Lower lobe of right lung (tissue), 2 donors: ENCODE results near the gene MDM1. TPM values are rescaled to one million over a fixed set of nuclear protein-coding genes. Genes with fewer than 3 reads are reported as not detected.
A peak's percentile ranks its signal among the peaks of the same experiment; 100 is the strongest.

Experiments used
- ATAC-seq, 2 donors: fragments of 200-7000 bp; cut with Tn5 transposase; one replicate each; pipeline ENCODE4 v1.9.1; 2020 to 2022; ENCODE audit warnings: mild to moderate bottlenecking in 2 of 2, moderate library complexity in 2 of 2
- DNase-seq: peaks from one replicate; pipeline ENCODE4 v3.0.0-alpha.2; 2020
- H3K27ac ChIP-seq: fragments of 200-600 bp; one replicate; pipeline ENCODE4 v1.8.0; 2022
- H3K27me3 ChIP-seq: fragments of 200-600 bp; one replicate; pipeline ENCODE4 v1.8.0; 2022; ENCODE audit warnings: low read depth
- H3K36me3 ChIP-seq: fragments of 200-600 bp; one replicate; pipeline ENCODE4 v1.8.0; 2022; ENCODE audit warnings: mild to moderate bottlenecking
- H3K4me1 ChIP-seq: fragments of 200-600 bp; one replicate; pipeline ENCODE4 v1.8.0; 2022
- H3K4me3 ChIP-seq: fragments of 200-600 bp; one replicate; pipeline ENCODE4 v1.8.0; 2022; ENCODE audit warnings: mild to moderate bottlenecking
- H3K9me3 ChIP-seq: fragments of 200-600 bp; one replicate; pipeline ENCODE4 v1.8.0; 2022
- CTCF ChIP-seq: fragments of 200-600 bp; IDR thresholded peaks from one replicate; pipeline ENCODE4 v1.8.0; 2022; ENCODE audit warnings: antibody characterized with exemption, mild to moderate bottlenecking
- intact Hi-C: fragments of 100-400 bp; cut with DNase I; formaldehyde crosslinking; loops from one replicate; pipeline ENCODE4 v1.11.0; 2022
- total RNA-seq: library from RNA; stranded (reverse); fragmentation: NEBNext Ultra II Directional; extraction: Animal tissue kit (Norgen Biotek cat#: 25700); gene quantifications from one replicate; pipeline ENCODE4 v1.2.1, GENCODE V29; 2021
- donor health status: DM: no; HTN: yes; CAD: no; lungs with severe emphysema.

The MDM1 gene
- total RNA-seq, 1 donor from 2014 or later = 13.8 TPM

- Histone ChIP-seq H3K36me3 (peaks cover 10% of the 10 kb centered on the region), H3K27me3 (no peaks in the 10 kb centered on the region), H3K4me3 (no peak overlapping the region), H3K27ac (no peak overlapping the region), H3K4me1 (no peaks in the 10 kb centered on the region), H3K9me3 (no peaks in the 10 kb centered on the region)
- intact Hi-C loops = loop anchor here (10.0 kb wide), 1 partner anchor 95 kb away; the partner anchor contains the start of gene IL26
- no peak for TF ChIP-seq CTCF
- no peak for DNase-seq
- ATAC-seq = no peak
Measured at GRCh38 chr12:68319988-68320623, 12.1 kb downstream of the MDM1 start.

GRCh38 chr12:68317047-68317667 lies 15.0 kb downstream of the MDM1 start:
- intact Hi-C loops = loop anchor here (10.0 kb wide), 1 partner anchor 92 kb away; the partner anchor contains the start of gene IL26
- Histone ChIP-seq H3K4me1 (no peaks in the 10 kb centered on the region), H3K27ac (no peak overlapping the region), H3K9me3 (no peaks in the 10 kb centered on the region), H3K4me3 (no peak overlapping the region), H3K36me3 (peaks cover 26% of the 10 kb centered on the region), H3K27me3 (no peaks in the 10 kb centered on the region)
- DNase-seq (no peak), ATAC-seq (peak in 1 of 2 donors; percentile 46)
- TF ChIP-seq CTCF = peak; percentile 73

- H3K27ac ChIP-seq = no peak overlapping the region
- no peaks in the 10 kb centered on the region for H3K9me3 ChIP-seq
- H3K4me1 ChIP-seq = no peaks in the 10 kb centered on the region
- ATAC-seq (no peak), DNase-seq (no peak)
- intact Hi-C loops = loop anchor here (10.0 kb wide), 1 partner anchor 86 kb away; the partner anchor contains the start of gene IL26
- peaks cover 62% of the 10 kb centered on the region for H3K36me3 ChIP-seq
- no peak for TF ChIP-seq CTCF
- H3K4me3 ChIP-seq = no peak overlapping the region
- H3K27me3 ChIP-seq = no peaks in the 10 kb centered on the region
Measured at GRCh38 chr12:68310370-68310769, 21.8 kb downstream of the MDM1 start.

- Histone ChIP-seq H3K4me1 (no peaks in the 10 kb centered on the region), H3K27me3 (no peaks in the 10 kb centered on the region), H3K4me3 (no peak overlapping the region), H3K27ac (no peak overlapping the region), H3K36me3 (peaks cover 47% of the 10 kb centered on the region), H3K9me3 (no peaks in the 10 kb centered on the region)
- no peak for TF ChIP-seq CTCF
- intact Hi-C loops = no loop called here
- DNase-seq (no peak), ATAC-seq (no peak)
Measured at GRCh38 chr12:68306564-68306963, 25.6 kb downstream of the MDM1 start.

- Histone ChIP-seq H3K4me3 (no peak overlapping the region), H3K4me1 (no peaks in the 10 kb centered on the region), H3K27me3 (no peaks in the 10 kb centered on the region), H3K27ac (no peak overlapping the region), H3K36me3 (peaks cover 39% of the 10 kb centered on the region), H3K9me3 (no peaks in the 10 kb centered on the region)
- ATAC-seq (no peak), DNase-seq (no peak)
- intact Hi-C loops = no loop called here
- TF ChIP-seq CTCF = no peak
Measured at GRCh38 chr12:68305278-68305677, 26.9 kb downstream of the MDM1 start.
